Esophagus squamous epithelium (tissue), 4 donors: Measurements from ENCODE around the gene CD6.

Source experiments
- CTCF ChIP-seq, 6 experiments: fragments of 450-650 bp in 4 of 6; fragments of 200-600 bp in 2 of 6; sonication (generic) in 2 of 6; IDR thresholded peaks; one replicate each; pipeline ENCODE4 v1.5.1; 2016 to 2019; ENCODE audit warnings: antibody characterized with exemption in 6 of 6, mild to moderate bottlenecking in 4 of 6, moderate library complexity in 4 of 6
- POLR2A ChIP-seq, 4 donors: fragments of 450-650 bp; IDR thresholded peaks; one replicate each; pipeline ENCODE4 v1.6.1; 2017; ENCODE audit warnings: antibody characterized with exemption in 4 of 4, mild to moderate bottlenecking in 4 of 4, moderate library complexity in 3 of 4

- no peak for TF ChIP-seq CTCF (IDR thresholded peaks at IDR 0.05)
- TF ChIP-seq POLR2A (IDR thresholded peaks at IDR 0.05) = no peak
Observed at GRCh38 chr11:61037441-61038093, 66.1 kb downstream of the CD6 start.
